GM12878 (cell line): Measurements from ENCODE around the gene GABRB1. TPM values are rescaled to one million over a fixed set of nuclear protein-coding genes. Genes with fewer than 3 reads are reported as not detected.

Source experiments
- ATAC-seq: fragments of 200-7000 bp; cut with Tn5 transposase; 3 replicates; pipeline ENCODE4 v1.9.1; 2020; ENCODE audit warnings: mild to moderate bottlenecking, moderate library complexity
- BruUV-seq: library from RNA; stranded (reverse); fragments of 400-500 nt; replicated peaks from 2 replicates; lab custom pipeline; 2021; lab: Mats Ljungman, UMichigan
- CTCF ChIA-PET: fragments of 300-600 bp; sonication (Branson Sonifier 250); formaldehyde crosslinking; extraction: SDS; loops from one replicate; lab custom pipeline; 2021; ENCODE audit warnings: inconsistent platforms; lab: Yijun Ruan, JAX
- POLR2A ChIA-PET: fragments of 350-600 bp; formaldehyde crosslinking; extraction: SDS; loops from one replicate; lab custom pipeline; 2021; ENCODE audit warnings: inconsistent platforms; lab: Charles Lee
- RAD21 ChIA-PET: fragments of 300-600 bp; sonication (Branson Sonifier 250); formaldehyde crosslinking; loops from one replicate; lab custom pipeline; 2023; ENCODE audit warnings: antibody characterized with exemption; ENCODE audit not compliant: unreplicated experiment; lab: Charles Lee
- SMC1A ChIA-PET: fragments of 300-600 bp; sonication (Branson Sonifier 250); formaldehyde crosslinking; loops from one replicate; lab custom pipeline; 2023; ENCODE audit not compliant: unreplicated experiment, uncharacterized antibody; lab: Charles Lee
- DNase-seq: peaks from one replicate; pipeline ENCODE4 v3.0.0-alpha.2; 2011; ENCODE audit warnings: low read depth, low spot score
- FAIRE-seq: peaks from 3 replicates; lab custom pipeline; 2011; peaks lifted over from hg19 to GRCh38; lab: Jason Lieb, UNC
- H2AFZ ChIP-seq: 2 replicates; pipeline ENCODE4 v1.6.0; 2011; ENCODE audit warnings: low read depth, low read length, control low read depth; ENCODE audit not compliant: control insufficient read depth
- H3K27ac ChIP-seq: 2 replicates; pipeline ENCODE4 v1.5.1; 2011; ENCODE audit warnings: control low read depth; ENCODE audit not compliant: control insufficient read depth, insufficient read depth
- H3K27me3 ChIP-seq, 2 experiments: replicated peaks in 1 of 2; 2 replicates each; pipeline versions ENCODE4 v1.6.0 to v1.6.1; 2011; ENCODE audit warnings: low read length in 1 of 2; ENCODE audit not compliant: control insufficient read depth in 2 of 2, insufficient read depth in 2 of 2
- H3K36me3 ChIP-seq, 2 experiments: 2 replicates each; pipeline ENCODE4 v1.5.1; 2011; ENCODE audit warnings: low read length in 1 of 2; ENCODE audit not compliant: control insufficient read depth in 2 of 2, insufficient read depth in 2 of 2
- H3K4me1 ChIP-seq: 2 replicates; pipeline ENCODE4 v1.6.1; 2011; ENCODE audit warnings: mild to moderate bottlenecking, low read length, moderate library complexity, mixed read lengths; ENCODE audit not compliant: control insufficient read depth, insufficient read depth
- H3K4me2 ChIP-seq: 2 replicates; pipeline ENCODE4 v1.6.0; 2011; ENCODE audit warnings: control low read depth; ENCODE audit not compliant: control insufficient read depth, insufficient read depth
- H3K4me3 ChIP-seq: fragments of 200-600 bp; sonication (generic); 2 replicates; pipeline ENCODE4 v1.5.1; 2016
- H3K79me2 ChIP-seq: 2 replicates; pipeline ENCODE4 v1.6.0; 2011; ENCODE audit warnings: low read length; ENCODE audit not compliant: control insufficient read depth, insufficient read depth
- H3K9ac ChIP-seq: 2 replicates; pipeline ENCODE4 v1.8.0; 2011; ENCODE audit warnings: low read length, control low read depth, mixed read lengths; ENCODE audit not compliant: control insufficient read depth, insufficient read depth
- H3K9me3 ChIP-seq: replicated peaks from 3 replicates; pipeline ENCODE4 v1.5.1; 2011; ENCODE audit warnings: mild to moderate bottlenecking, low read length; ENCODE audit not compliant: control insufficient read depth, insufficient read depth
- H4K20me1 ChIP-seq: 2 replicates; pipeline ENCODE4 v1.6.0; 2011; ENCODE audit not compliant: control insufficient read depth, insufficient read depth
- BACH1 ChIP-seq: fragments of 450-650 bp; IDR thresholded peaks from 2 replicates; pipeline ENCODE4 v1.6.1; 2017; ENCODE audit warnings: mild to moderate bottlenecking, borderline replicate concordance
- CEBPB ChIP-seq, 2 experiments: fragments of 150-350 bp in 1 of 2; IDR thresholded peaks; 2 replicates each; pipeline ENCODE4 v1.6.1; 2012 to 2014; ENCODE audit warnings: low read depth in 2 of 2, low read length in 2 of 2, borderline replicate concordance in 1 of 2, inconsistent platforms in 1 of 2
- CREB1 ChIP-seq: IDR thresholded peaks from 2 replicates; pipeline ENCODE4 v1.6.1; 2012; ENCODE audit warnings: low read depth, mild to moderate bottlenecking, inconsistent platforms
- KLF5 ChIP-seq: fragments of 450-650 bp; IDR thresholded peaks from 2 replicates; pipeline ENCODE4 v1.6.1; 2014; ENCODE audit warnings: mild to moderate bottlenecking; ENCODE audit not compliant: partially characterized antibody
- MEF2B ChIP-seq: fragments of 450-650 bp; IDR thresholded peaks from 2 replicates; pipeline ENCODE4 v1.6.1; 2018; ENCODE audit warnings: mild to moderate bottlenecking, moderate library complexity; ENCODE audit not compliant: partially characterized antibody, poor library complexity, severe bottlenecking
- NFIC ChIP-seq: IDR thresholded peaks from 2 replicates; pipeline ENCODE4 v1.6.1; 2012; ENCODE audit warnings: low read depth, mild to moderate bottlenecking, inconsistent platforms, low read length, moderate library complexity
- RAD21 ChIP-seq: IDR thresholded peaks from 2 replicates; pipeline ENCODE4 v1.6.1; 2011; ENCODE audit warnings: mild to moderate bottlenecking, low read depth, low read length, moderate library complexity; ENCODE audit not compliant: insufficient read depth
- RELA ChIP-seq: fragments of 450-650 bp; IDR thresholded peaks from 2 replicates; pipeline ENCODE4 v1.8.0; 2014; ENCODE audit warnings: borderline replicate concordance; ENCODE audit not compliant: partially characterized antibody
- STAT3 ChIP-seq: IDR thresholded peaks from 2 replicates; pipeline ENCODE4 v1.6.1; 2011; ENCODE audit warnings: low read depth, low read length, improper control_type of control experiment
- SUPT20H ChIP-seq: IDR thresholded peaks from 2 replicates; pipeline ENCODE4 v1.6.1; 2011; ENCODE audit warnings: low read depth, mild to moderate bottlenecking, low read length, moderate library complexity, borderline replicate concordance; ENCODE audit not compliant: control insufficient read depth
- TCF3 ChIP-seq: IDR thresholded peaks from 2 replicates; pipeline ENCODE4 v1.6.1; 2012; ENCODE audit warnings: low read depth, mild to moderate bottlenecking, low read length, borderline replicate concordance; ENCODE audit not compliant: insufficient read depth
- ZNF274 ChIP-seq: IDR thresholded peaks from one replicate; pipeline ENCODE4 v1.8.0; 2011; ENCODE audit not compliant: insufficient read length, insufficient read depth
- WGBS: methylation state at CpG from one replicate; pipeline ENCODE4 v1.1.6; 2016; ENCODE audit warnings: low lambda C conversion rate; ENCODE audit not compliant: insufficient replicate concordance, insufficient coverage; ENCODE audit errors: missing lambda C conversion rate; 5-methylcytosine and 5-hydroxymethylcytosine counted together
- in situ Hi-C: fragments of 300-500 bp; cut with MboI; formaldehyde crosslinking; loops from 9 replicates; pipeline ENCODE4 v1.14.3; 2018; ENCODE audit warnings: mixed read lengths
- intact Hi-C: fragments of 100-400 bp; cut with micrococcal nuclease; formaldehyde crosslinking; loops from one replicate; pipeline ENCODE4 v1.14.2; 2022; ENCODE audit not compliant: unreplicated experiment
- polyA plus RNA-seq, 11 experiments: library from polyadenylated mRNA; depleted of rRNA in 4 of 11; unstranded in 6 of 11; stranded (reverse) in 5 of 11; fragments of >200 nt; fragmentation: Nextera tagmentation in 4 of 11; fragmentation: Illumina TruSeq in 1 of 11; extraction: Ambion mirVana in 4 of 11; extraction: Trizol in 1 of 11; gene quantifications; 1 replicate in 1 of 11; 2 replicates in 10 of 11; pipeline versions ENCODE4 v1.2.1 to v1.2.3, GENCODE V29; 2011 to 2016; ENCODE audit warnings: inconsistent platforms in 2 of 11, missing spikeins in 2 of 11, low read depth in 1 of 11
- total RNA-seq, 4 experiments: library from RNA; depleted of rRNA in 3 of 4; stranded (reverse); fragments of >200 nt in 3 of 4; fragmentation: Illumina TruSeq in 1 of 4; extraction: Trizol in 1 of 4; gene quantifications; 2 replicates each; pipeline versions ENCODE4 v1.2.1 to v1.2.3, GENCODE V29; 2013 to 2021
- TF ChIP-seq, protein P1 (sequence below): fragments of 450-650 bp; IDR thresholded peaks from 2 replicates; pipeline ENCODE4 v1.6.1; 2016; ENCODE audit warnings: mild to moderate bottlenecking
- TF ChIP-seq, protein P2 (sequence below): fragments of 450-650 bp; formaldehyde crosslinking; IDR thresholded peaks from 2 replicates; pipeline ENCODE4 v1.4.0; 2020; ENCODE audit warnings: mild to moderate bottlenecking, moderate library complexity

GABRB1 gene
- total and polyA plus RNA-seq, 10 of the 15 experiments (the other 5 are each of a cell fraction or from before 2014, with no cell fraction given): 0.13 to 0.92 TPM; not detected in 8

DNA sequence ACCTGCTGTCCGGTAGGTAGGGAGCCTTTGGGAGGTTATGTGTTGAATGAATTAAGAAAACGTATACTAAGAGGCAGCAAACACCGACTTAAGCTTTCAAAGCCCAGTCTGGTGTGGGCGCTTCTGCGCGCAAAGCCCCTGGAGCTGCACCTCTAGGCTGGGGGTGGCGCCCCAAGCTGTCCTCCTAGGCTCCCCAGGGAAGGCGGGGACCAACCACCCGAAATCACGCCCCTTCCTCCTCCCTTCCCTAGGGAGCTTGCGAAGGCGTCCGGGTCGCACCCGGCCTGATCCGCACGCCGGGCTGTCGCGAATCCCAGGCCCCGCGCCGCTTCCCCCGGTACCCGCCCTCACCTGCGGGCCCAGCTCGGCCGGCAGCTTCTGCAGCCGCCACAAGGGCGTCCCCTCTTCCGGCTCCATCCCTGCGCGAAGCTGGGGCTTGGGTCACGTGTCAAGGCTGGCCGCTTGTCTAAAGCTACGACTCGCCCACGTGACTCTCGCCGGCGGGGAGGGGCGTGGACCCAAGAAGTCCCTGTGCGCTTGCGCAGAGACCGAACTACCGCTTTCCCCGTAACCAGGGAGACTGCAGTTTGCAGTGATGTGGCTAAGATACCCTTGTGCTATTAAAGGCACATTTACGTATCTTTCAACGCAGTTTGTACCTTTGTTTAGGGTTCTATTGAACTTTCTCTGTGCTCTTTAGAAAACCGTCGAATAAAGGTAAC lies 432.0 kb downstream of the GABRB1 start, which contains the start of gene COMMD8 (continued):
- TF ChIP-seq, protein P1, sequence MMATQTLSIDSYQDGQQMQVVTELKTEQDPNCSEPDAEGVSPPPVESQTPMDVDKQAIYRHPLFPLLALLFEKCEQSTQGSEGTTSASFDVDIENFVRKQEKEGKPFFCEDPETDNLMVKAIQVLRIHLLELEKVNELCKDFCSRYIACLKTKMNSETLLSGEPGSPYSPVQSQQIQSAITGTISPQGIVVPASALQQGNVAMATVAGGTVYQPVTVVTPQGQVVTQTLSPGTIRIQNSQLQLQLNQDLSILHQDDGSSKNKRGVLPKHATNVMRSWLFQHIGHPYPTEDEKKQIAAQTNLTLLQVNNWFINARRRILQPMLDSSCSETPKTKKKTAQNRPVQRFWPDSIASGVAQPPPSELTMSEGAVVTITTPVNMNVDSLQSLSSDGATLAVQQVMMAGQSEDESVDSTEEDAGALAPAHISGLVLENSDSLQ: peak; percentile 42; the same call in 1 of the 2 replicates
- TF ChIP-seq ZNF274: no peak
- peak; percentile 44; the same call in 1 of the 2 replicates for TF ChIP-seq BACH1
- peak; percentile 96 for TF ChIP-seq RELA
- peak; percentile 45 for TF ChIP-seq KLF5
- 0 out of 2 replicates have a peak, but pooled peaks have one; percentile 20 for TF ChIP-seq TCF3

DNA sequence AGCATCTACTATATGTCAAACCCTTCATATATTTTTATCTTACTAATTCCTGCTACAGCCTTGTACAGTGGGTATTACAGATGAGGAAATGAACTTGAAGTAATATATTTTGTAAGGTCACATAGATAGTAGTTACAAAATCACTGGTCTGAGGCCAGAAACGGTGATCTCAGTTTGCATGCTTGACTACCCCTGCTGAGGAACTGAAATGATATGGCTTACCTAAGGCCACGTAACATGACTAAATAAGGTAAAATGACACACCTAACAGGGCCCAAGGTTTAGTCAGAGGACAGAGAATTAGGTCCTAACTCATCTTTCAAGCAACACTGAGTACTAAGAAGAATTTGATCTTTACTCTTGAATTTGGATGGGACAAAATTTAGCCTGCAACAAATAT lies 433.6 kb downstream of the GABRB1 start:
- in situ Hi-C loops: no loop called here
- H3K4me3 ChIP-seq: no peak overlapping the region
- peaks cover 18% of the 10 kb centered on the region for H3K79me2 ChIP-seq
- H3K9ac ChIP-seq: no peak overlapping the region
- CTCF ChIA-PET: interaction anchor here (1.3 to 5.0 kb wide), 6 partner anchors 19 to 99 kb away, joined by 3 to 79 read pairs (median 21); partner anchors contain the start of gene ATP10D
- no TSS peak for BruUV-seq
- WGBS: 5% methylated on average over 2 of the region's 2 CpGs
- H3K36me3 ChIP-seq: no peaks in the 10 kb centered on the region
- H3K27me3 ChIP-seq: no peaks in the 10 kb centered on the region
- ATAC-seq (peak; percentile 64), FAIRE-seq (peak; percentile 81), DNase-seq (peak; percentile 59)
- H2AFZ ChIP-seq: peak overlapping the region; percentile 97; the same call in 1 of the 2 replicates
- peaks cover 22% of the 10 kb centered on the region for H3K4me1 ChIP-seq
- POLR2A ChIA-PET: interaction anchor here (0.6 to 3.4 kb wide), 6 partner anchors 12 to 489 kb away, joined by 3 to 21 read pairs (median 5); partner anchors contain the start of gene ATP10D
- intact Hi-C loops: no loop called here
- no peak overlapping the region for H3K4me2 ChIP-seq
- peak overlapping the region; percentile 42 for H3K27ac ChIP-seq
- no peaks in the 10 kb centered on the region for H4K20me1 ChIP-seq
- no peaks in the 10 kb centered on the region for H3K9me3 ChIP-seq
- RAD21 ChIA-PET: interaction anchor here (1.0 to 5.6 kb wide), 5 partner anchors 12 to 68 kb away, joined by 3 to 84 read pairs (median 37); partner anchors contain the start of gene ATP10D
- SMC1A ChIA-PET: interaction anchor here (1.1 to 10.8 kb wide), 8 partner anchors 14 to 45 kb away, joined by 3 to 126 read pairs (median 10); partner anchors contain the start of gene ATP10D
- TF ChIP-seq RAD21 (no peak), SUPT20H (no peak), CEBPB (IDR thresholded peaks at IDR 0.05; ENCODE audit: borderline replicate concordance in 1 of 2, low read depth in 2 of 2, low read length in 2 of 2) (no peak; a peak in 1 of 4 replicates), CREB1 (peak; percentile 96), MEF2B (no peak), STAT3 (no peak), NFIC (peak; percentile 56; the same call in 1 of the 2 replicates)
- TF ChIP-seq, protein P2, sequence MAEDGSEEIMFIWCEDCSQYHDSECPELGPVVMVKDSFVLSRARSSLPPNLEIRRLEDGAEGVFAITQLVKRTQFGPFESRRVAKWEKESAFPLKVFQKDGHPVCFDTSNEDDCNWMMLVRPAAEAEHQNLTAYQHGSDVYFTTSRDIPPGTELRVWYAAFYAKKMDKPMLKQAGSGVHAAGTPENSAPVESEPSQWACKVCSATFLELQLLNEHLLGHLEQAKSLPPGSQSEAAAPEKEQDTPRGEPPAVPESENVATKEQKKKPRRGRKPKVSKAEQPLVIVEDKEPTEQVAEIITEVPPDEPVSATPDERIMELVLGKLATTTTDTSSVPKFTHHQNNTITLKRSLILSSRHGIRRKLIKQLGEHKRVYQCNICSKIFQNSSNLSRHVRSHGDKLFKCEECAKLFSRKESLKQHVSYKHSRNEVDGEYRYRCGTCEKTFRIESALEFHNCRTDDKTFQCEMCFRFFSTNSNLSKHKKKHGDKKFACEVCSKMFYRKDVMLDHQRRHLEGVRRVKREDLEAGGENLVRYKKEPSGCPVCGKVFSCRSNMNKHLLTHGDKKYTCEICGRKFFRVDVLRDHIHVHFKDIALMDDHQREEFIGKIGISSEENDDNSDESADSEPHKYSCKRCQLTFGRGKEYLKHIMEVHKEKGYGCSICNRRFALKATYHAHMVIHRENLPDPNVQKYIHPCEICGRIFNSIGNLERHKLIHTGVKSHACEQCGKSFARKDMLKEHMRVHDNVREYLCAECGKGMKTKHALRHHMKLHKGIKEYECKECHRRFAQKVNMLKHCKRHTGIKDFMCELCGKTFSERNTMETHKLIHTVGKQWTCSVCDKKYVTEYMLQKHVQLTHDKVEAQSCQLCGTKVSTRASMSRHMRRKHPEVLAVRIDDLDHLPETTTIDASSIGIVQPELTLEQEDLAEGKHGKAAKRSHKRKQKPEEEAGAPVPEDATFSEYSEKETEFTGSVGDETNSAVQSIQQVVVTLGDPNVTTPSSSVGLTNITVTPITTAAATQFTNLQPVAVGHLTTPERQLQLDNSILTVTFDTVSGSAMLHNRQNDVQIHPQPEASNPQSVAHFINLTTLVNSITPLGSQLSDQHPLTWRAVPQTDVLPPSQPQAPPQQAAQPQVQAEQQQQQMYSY (CRISPR knock-in tag): no peak
